ENCODE results near the gene TFCP2.
A peak's percentile ranks its signal among the peaks of the same experiment; 100 is the strongest.

The TFCP2 gene

GRCh38 chr12:51152953-51153352 is 20.0 kb downstream of the TFCP2 start:
- DNase-seq = no peak

DNA sequence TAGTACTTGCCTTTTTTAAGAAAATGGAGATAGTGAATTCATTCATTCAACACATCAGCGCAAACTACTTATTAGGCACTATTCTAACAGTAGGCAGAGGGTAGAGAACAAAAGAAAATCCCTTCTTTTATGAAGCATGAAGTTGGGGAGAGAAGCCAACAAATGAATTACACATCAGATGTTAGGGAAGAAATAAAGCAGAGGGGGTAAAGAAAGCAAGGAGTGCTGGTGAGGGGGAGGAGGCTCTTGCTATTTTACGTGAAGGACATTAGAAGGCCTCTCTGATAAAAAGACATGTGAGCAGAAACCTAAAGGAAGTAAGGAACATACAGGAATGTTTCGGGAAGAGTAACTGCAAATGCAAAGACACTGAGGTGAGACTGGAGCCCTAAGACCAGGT is 22.2 kb downstream of the TFCP2 start:
- no peak for DNase-seq

DNA sequence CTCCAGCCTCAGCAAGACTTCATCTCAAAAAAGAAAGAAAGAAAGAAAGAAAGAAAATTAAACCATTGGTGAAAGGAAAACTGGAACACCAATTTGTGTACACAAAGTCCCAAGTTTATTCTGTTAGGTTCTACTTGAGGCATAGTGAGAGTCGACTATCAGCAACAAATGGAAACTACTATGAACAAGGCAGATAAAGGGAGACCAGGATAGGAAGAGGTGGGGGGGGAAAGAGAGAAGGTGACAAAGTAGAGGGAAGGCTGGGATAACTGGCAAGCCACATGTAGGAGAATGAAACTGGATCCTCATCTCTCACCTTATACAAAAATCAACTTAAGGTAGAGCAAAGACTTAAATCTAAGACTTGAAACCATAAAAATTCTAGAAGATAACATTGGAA is 25.6 kb downstream of the TFCP2 start:
- no peak for DNase-seq

- no peak for DNase-seq
Measured at GRCh38 chr12:51139292-51139844, 33.6 kb downstream of the TFCP2 start.

- no peak for DNase-seq
Measured at GRCh38 chr12:51132693-51133092, 40.2 kb downstream of the TFCP2 start.

- no peak for DNase-seq
Measured at GRCh38 chr12:51131745-51132521, 41.0 kb downstream of the TFCP2 start.

- no peak for DNase-seq
Measured at GRCh38 chr12:51128919-51129318, 44.0 kb downstream of the TFCP2 start.

DNA sequence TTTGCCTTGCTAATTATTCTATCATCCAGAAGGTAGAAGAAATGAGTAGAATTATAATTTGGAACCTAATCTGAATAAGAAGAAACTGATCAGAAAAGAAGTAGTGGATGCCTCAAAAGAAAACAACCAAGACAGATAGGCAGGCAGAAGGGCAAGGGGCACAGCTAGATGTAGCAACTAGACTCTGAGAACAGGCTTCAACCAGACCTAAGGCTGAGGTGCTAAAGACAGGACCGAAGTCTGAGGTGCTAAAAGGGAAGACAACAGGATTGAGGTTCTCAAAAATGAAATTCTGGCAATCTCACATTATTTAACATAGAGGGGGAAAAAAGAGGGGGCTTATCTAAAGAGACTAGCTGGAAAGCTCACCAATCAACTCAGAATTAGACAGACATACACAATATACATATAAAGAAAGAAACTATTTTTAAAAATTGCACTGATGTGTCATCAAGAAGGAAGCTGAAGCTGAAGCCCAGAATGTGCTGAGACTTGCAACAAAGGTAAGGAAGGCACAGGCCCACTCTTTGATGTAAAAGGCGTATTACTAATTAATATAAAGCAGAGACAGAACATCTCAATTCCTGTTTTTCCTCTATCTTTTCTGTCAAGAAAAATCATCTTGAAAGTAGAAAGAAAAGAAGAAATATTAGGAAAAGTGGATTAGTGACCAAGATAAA is 45.7 kb downstream of the TFCP2 start:
- DNase-seq = no peak

DNA sequence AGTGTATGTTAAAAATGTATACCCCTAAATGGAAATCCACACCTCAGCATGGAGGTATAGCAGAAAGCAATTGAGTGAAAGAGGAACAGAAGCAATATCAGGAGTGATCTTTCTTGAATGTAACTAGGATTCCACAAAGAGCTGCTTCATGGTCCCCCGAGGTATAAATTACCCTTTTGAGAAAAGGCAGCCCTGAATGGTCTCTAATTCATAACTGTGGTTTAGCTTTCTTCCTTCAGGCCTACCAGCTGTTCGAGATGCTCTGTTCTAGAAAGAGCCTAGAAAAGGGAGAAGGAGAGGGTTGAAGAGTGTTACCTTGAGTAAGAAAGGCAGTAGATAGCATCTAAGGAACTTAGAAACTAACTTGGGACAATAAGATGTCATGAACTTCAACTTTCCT is 46.6 kb downstream of the TFCP2 start:
- DNase-seq = no peak

DNA sequence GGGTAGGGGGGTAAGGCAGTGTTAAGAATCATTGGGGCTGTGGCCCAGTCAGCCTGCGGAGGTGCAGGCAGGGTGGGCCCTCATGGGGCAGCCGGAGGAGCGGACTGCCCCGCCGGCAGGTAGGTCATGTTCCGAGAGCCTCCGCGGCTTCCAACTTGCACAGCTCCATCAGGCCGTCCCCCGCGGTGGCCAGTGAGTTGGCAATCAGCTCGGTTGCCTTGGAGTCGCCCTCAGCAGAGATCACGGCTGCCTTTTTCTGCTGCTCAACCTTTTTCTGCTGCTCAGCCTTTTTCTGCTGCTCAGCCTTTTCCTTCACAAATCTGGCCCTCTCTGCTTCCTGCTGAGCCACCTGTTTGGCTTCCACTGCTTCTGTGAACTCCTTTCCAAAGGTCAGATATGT is 48.4 kb downstream of the TFCP2 start:
- no peak for DNase-seq

DNA sequence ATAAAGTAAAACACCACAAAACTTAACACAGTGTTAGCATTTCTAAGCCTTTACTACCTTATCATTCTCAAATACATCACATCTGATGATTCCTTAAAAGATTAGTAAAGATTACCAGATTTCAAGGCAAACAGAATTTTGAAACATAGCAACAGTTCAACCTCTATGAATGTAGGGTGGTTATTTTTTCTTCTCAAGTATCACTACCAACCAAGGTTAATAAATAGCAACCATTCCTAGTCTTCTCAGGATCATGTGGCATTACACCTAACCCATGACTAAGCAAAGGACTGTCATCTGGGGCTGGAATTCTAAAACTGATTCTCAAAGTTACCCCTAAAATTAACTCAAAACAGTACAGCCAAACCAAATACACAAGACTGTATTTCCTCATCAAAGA is 50.1 kb downstream of the TFCP2 start:
- no peak for DNase-seq

GRCh38 chr12:51118706-51119105 is 54.2 kb downstream of the TFCP2 start:
- no peak for DNase-seq

DNA sequence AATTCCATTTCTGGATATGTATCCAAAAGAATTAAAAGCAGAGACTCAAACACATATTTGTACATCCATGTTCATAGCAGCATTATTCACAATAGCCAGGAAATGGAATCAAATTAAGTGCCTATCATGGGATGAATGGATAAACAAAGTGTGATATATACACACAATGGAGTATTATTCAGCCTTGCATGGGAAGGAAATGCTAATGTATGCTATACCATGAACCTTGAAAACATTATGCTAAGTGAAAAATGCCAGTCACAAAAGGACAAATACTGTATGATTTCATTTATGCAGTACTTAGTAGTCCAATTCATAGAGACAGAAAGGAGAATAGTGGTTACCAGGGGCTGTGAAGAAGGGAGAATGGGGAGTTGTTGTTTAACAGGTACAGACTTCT is 57.4 kb downstream of the TFCP2 start:
- no peak for DNase-seq

DNA sequence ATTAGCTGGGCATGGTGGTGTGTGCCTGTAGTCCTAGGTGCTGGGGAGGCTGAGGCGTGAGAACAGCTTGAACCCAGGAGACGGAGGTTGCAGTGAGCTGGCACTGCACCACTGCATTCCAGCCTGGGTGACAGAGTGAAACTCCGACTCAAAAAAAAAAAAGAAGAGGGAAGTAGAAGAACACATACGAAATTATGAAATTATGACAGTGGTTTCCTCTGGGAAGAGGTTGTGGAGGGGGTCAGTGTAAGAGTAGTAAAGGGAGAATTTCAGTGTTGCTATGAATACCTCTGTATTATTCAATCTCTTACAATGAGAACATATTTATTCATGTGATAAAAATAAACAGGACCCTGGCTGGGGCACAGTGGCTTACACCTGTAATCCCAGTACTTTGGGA is 64.8 kb downstream of the TFCP2 start:
- DNase-seq = no peak

- DNase-seq = no peak
Measured at GRCh38 chr12:51103977-51104376, 69.0 kb downstream of the TFCP2 start.

DNA sequence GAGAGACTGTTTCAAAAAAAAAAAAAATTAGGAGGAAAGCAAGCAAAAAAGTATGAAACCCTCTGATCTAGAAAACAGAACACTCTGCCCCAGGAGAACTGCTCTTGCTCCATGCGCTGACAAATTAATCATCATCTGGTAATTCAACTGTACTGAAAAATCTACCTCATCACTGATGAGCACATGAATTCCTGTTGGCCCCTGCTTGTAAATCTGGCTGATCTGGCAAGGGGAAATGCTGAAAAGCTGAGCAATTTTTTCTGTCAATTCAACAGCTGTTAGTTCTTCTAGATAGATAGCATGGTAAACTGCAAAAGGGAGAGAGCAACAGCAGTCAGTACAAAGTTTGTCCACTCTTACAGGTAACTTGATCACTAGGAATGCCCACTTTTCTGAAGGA is 74.3 kb downstream of the TFCP2 start:
- no peak for DNase-seq

DNA sequence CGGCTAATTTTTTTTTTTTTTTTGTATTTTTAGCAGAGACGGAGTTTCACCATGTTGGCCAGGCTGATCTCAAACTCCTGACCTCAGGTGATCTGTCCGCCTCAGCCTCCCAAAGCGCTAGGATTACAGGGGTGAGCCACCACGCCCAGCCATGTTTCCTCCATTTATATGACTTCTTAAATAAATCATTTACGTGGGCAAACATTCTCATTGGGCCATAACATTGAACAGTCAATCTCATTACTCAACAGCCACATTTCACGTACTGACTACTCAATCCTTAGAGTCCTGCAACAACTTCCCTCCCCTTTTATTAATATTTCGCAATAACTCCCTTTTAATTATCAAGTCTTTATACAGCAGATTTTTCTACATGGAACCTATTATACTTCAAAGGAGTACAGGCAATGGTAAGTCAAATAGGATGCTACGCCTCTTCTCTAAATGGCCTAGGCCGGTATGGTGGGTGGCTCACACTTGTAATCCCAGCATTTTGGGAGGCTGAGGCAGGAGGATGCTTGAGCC is 82.2 kb downstream of the TFCP2 start:
- DNase-seq = no peak

DNA sequence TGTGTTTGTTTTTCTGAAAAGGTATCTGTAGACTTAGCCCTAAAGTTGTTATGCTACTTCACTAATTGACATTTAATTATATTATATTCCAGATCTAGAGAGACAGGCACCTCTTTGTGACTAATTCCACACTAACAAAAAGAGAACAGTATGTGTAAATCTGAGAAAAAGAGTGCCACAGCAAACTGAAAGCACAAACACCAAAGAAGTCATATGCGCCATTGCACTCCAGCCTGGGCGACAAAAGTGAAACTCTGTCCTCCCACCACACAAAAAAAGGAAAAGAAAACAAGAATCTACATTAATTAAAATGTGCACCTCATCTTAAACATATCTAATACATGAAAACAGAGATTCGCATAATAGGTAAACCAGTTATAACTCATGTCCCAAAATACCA is 85.1 kb downstream of the TFCP2 start:
- DNase-seq = no peak

GRCh38 chr12:51086933-51087332 is 86.0 kb downstream of the TFCP2 start:
- no peak for DNase-seq

DNA sequence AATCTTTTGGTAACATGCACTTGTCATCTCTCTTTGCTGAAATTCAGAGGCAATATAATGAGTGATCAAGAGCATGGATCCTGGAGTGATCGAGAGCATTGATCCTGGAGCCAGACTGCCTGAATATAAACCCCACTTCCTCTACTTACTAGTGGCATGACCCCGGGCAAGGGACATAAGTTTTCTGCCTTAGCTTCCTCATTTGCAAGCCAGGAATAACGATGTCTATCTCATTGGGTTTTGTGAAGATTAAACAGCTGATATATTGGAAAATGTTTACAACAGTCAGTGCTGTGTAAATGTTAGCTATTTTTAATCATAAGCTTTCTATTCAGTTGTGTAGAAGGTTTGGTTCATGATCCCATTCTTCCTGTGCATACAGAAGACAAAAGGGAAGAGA is 87.2 kb downstream of the TFCP2 start:
- no peak for DNase-seq

DNA sequence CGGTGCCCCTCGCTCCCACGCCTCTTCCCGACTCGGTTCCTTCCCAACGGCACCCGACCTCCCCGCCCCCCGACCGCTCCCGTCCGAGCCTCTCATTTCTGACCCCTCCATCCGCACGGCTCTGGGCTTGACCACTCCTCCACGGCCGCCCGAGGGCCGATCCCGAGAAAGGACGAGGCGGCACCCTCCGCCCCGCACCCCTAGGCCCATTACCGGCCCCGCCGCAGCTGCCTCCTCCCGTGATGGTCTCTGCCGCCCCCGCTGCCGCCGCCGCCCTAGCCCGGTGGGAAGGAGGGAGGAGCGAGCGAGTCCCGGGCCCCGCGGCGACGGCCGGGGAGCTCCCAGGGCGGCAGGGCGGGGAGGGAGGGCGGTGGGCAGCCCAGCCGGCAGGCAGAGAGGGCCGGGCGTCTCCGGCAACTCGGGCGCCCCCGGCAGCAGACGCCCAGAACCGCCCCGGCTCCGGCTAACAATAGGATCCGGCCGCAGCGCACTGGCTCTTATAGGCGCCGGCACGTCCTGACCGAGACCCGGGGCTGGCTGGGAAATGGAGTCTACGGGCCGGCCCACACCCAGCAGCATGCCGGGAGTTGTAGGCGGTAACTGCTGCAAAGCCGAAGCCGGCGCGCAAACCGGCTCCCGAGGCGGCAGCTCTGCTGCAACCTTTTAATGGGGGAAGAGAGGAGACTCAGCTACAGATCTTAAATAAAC is 89.7 kb downstream of the TFCP2 start, which contains the start of gene CSRNP2:
CSRNP2 (minus strand) TSS at position 471 of the 708 bp plus-strand sequence. CDS start 7,035 bp downstream, outside the sequence.
- DNase-seq = peak; percentile 95

GRCh38 chr12:51082561-51083125 is 90.3 kb downstream of the TFCP2 start:
- no peak for DNase-seq

- DNase-seq = no peak
Measured at GRCh38 chr12:51081421-51081820, 91.5 kb downstream of the TFCP2 start.

All from COR-L47 (cell line).